ENCODE results near the gene GALNT11.
"Not testable (repeated sequence)": the region's sequence is repeated elsewhere in the genome, so short reads cannot be mapped to it uniquely, and the experiment has no call there.

Gene GALNT11

GRCh38 chr7:152006336-152006735 lies 19.1 kb upstream of the GALNT11 start:
- no peak overlapping the region for H3K27ac ChIP-seq (ENCODE audit: low read depth, low read length)
- H3K27me3 ChIP-seq (ENCODE audit: insufficient read depth, low read length), result no peaks in the 10 kb centered on the region
- H3K36me3 ChIP-seq (ENCODE audit: insufficient read depth, low read length), result no peaks in the 10 kb centered on the region
- WGBS, result 84% methylated on average over 6 of the region's 6 CpGs
- no peaks in the 10 kb centered on the region for H3K9me3 ChIP-seq (ENCODE audit: insufficient read depth, low read depth, low read length)
- no peaks in the 10 kb centered on the region for H3K4me1 ChIP-seq (ENCODE audit: insufficient read depth, low read length)
- no peak overlapping the region for H3K4me3 ChIP-seq (ENCODE audit: low read length)
- no peak overlapping the region for H3K9ac ChIP-seq (ENCODE audit: low read depth, low read length)

DNA sequence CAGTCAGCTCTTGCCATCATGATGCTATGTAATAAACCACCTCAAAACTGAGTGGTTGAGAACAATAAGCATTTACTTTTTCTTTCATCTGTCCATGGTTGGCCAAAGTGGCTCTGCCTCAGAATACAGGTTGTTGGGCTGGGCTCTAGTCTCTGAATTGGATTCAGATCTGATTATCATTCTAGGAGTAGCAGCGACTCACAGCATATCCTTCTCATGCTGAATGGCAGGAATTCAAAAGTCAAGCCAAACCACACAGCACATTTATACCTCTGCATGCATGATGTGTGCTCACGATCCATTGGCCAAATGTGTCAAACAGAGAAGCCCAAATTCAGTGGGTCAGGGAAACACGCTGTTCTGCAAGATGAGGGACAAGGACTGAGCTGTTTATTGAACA lies 13.6 kb upstream of the GALNT11 start:
- 88% methylated on average over 3 of the region's 3 CpGs for WGBS
- Histone ChIP-seq H3K9ac (ENCODE audit: low read depth, low read length) (no peak overlapping the region), H3K27ac (ENCODE audit: low read depth, low read length) (no peak overlapping the region)

GRCh38 chr7:152013230-152013629 lies 12.2 kb upstream of the GALNT11 start:
- 84% methylated on average over 3 of the region's 3 CpGs for WGBS
- Histone ChIP-seq H3K9ac (ENCODE audit: low read depth, low read length) (no peak overlapping the region), H3K4me3 (ENCODE audit: low read length) (no peak overlapping the region), H3K27ac (ENCODE audit: low read depth, low read length) (no peak overlapping the region), H3K36me3 (ENCODE audit: insufficient read depth, low read length) (no peaks in the 10 kb centered on the region), H3K4me1 (ENCODE audit: insufficient read depth, low read length) (no peaks in the 10 kb centered on the region), H3K27me3 (ENCODE audit: insufficient read depth, low read length) (no peaks in the 10 kb centered on the region), H3K9me3 (ENCODE audit: insufficient read depth, low read depth, low read length) (peaks cover 2% of the 10 kb centered on the region; the same call in 1 of the 2 replicates)

More for the DNA sequence above, 13.6 kb upstream of the GALNT11 start:
- Histone ChIP-seq H3K9me3 (ENCODE audit: insufficient read depth, low read depth, low read length) (peaks cover 2% of the 10 kb centered on the region; the same call in 1 of the 2 replicates), H3K4me1 (ENCODE audit: insufficient read depth, low read length) (no peaks in the 10 kb centered on the region), H3K36me3 (ENCODE audit: insufficient read depth, low read length) (no peaks in the 10 kb centered on the region), H3K27me3 (ENCODE audit: insufficient read depth, low read length) (no peaks in the 10 kb centered on the region), H3K4me3 (ENCODE audit: low read length) (no peak overlapping the region)

DNA sequence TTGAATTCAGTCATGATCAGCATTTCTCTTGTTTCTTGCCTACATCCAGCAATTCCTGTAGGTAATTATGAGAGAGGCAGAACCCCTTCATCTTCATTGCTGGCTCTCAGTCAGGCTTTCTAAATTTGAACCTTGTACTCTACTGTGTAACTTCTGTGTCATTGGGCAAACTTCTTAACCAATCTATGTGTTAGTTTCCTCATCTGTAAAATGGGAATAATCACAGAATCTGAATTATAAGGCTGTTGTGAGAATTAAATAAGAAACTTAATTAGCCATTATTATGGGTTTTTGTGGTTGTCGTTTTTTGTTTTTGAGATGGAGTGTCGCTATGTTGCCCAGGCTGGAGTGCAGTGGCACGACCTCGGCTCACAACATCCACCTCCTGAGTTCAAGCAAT lies 11.5 kb upstream of the GALNT11 start:
- H3K9me3 ChIP-seq (ENCODE audit: insufficient read depth, low read depth, low read length), result peaks cover 2% of the 10 kb centered on the region; the same call in 1 of the 2 replicates
- H3K27ac ChIP-seq (ENCODE audit: low read depth, low read length), result no peak overlapping the region
- no peak overlapping the region for H3K9ac ChIP-seq (ENCODE audit: low read depth, low read length)
- WGBS, result 95% methylated on average over 4 of the region's 4 CpGs
- no peaks in the 10 kb centered on the region for H3K36me3 ChIP-seq (ENCODE audit: insufficient read depth, low read length)
- no peaks in the 10 kb centered on the region for H3K27me3 ChIP-seq (ENCODE audit: insufficient read depth, low read length)
- no peak overlapping the region for H3K4me3 ChIP-seq (ENCODE audit: low read length)
- H3K4me1 ChIP-seq (ENCODE audit: insufficient read depth, low read length), result no peaks in the 10 kb centered on the region

DNA sequence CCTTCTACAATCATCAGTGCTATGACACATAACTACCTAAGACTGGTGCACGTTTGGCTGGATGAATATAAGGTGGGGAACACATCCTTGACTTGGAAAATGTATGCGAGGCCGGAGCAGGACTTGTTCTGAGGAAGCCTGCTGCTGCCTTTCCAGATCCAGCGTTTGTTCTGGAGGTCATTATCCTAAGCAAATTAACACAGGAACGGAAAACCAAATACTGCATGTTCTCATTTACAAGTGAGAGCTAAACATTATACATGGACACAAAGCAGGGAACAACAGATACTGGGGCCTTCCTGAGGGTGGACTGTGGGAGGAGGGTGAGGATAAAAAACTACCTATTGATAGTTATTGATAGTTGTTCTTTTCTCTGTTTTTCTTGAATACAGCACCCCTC lies 10.8 kb upstream of the GALNT11 start:
- 82% methylated on average over 5 of the region's 5 CpGs for WGBS
- no peaks in the 10 kb centered on the region for H3K4me1 ChIP-seq (ENCODE audit: insufficient read depth, low read length)

GRCh38 chr7:152015600-152015999 lies 9.9 kb upstream of the GALNT11 start:
- 97% methylated on average over 7 of the region's 7 CpGs for WGBS
- Histone ChIP-seq H3K27me3 (ENCODE audit: insufficient read depth, low read length) (no peaks in the 10 kb centered on the region), H3K4me3 (ENCODE audit: low read length) (no peak overlapping the region), H3K9ac (ENCODE audit: low read depth, low read length) (no peak overlapping the region), H3K27ac (ENCODE audit: low read depth, low read length) (no peak overlapping the region), H3K4me1 (ENCODE audit: insufficient read depth, low read length) (no peaks in the 10 kb centered on the region), H3K9me3 (ENCODE audit: insufficient read depth, low read depth, low read length) (peaks cover 2% of the 10 kb centered on the region; the same call in 1 of the 2 replicates), H3K36me3 (ENCODE audit: insufficient read depth, low read length) (no peaks in the 10 kb centered on the region)

More for the DNA sequence above, 10.8 kb upstream of the GALNT11 start:
- H3K27ac ChIP-seq (ENCODE audit: low read depth, low read length), result no peak overlapping the region
- no peaks in the 10 kb centered on the region for H3K36me3 ChIP-seq (ENCODE audit: insufficient read depth, low read length)
- no peak overlapping the region for H3K9ac ChIP-seq (ENCODE audit: low read depth, low read length)
- peaks cover 2% of the 10 kb centered on the region; the same call in 1 of the 2 replicates for H3K9me3 ChIP-seq (ENCODE audit: insufficient read depth, low read depth, low read length)
- H3K27me3 ChIP-seq (ENCODE audit: insufficient read depth, low read length), result no peaks in the 10 kb centered on the region
- H3K4me3 ChIP-seq (ENCODE audit: low read length), result no peak overlapping the region

- 98% methylated on average over 2 of the region's 3 CpGs for WGBS
These were observed 8.5 kb upstream of the GALNT11 start for GRCh38 chr7:152016947-152017346.

DNA sequence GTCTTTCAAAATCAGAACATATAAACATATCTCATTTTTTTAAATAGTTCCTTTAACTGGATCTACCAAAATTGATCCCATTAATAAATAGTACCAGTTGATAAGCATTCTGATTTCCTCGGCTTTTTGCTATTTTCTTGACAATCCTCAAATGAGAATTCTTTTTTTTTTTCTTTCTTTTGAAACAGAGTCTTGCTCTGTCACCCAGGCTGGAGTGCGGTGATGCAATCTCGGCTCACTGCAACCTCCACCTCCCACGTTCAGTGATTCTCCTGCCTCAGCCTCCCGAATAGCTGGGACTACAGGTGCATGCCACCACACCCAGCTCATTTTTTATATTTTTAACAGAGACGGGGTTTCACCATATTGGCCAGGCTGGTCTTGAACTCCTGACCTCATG lies 7.8 kb upstream of the GALNT11 start:
- H3K36me3 ChIP-seq (ENCODE audit: insufficient read depth, low read length); H3K27me3 ChIP-seq (ENCODE audit: insufficient read depth, low read length); H3K4me3 ChIP-seq (ENCODE audit: low read length); H3K27ac ChIP-seq (ENCODE audit: low read depth, low read length); H3K4me1 ChIP-seq (ENCODE audit: insufficient read depth, low read length); H3K9ac ChIP-seq (ENCODE audit: low read depth, low read length); H3K9me3 ChIP-seq (ENCODE audit: insufficient read depth, low read depth, low read length): not testable (repeated sequence)
- 95% methylated on average over 6 of the region's 6 CpGs for WGBS

More at GRCh38 chr7:152016947-152017346, 8.5 kb upstream of the GALNT11 start:
- Histone ChIP-seq H3K36me3 (ENCODE audit: insufficient read depth, low read length) (no peaks in the 10 kb centered on the region), H3K27me3 (ENCODE audit: insufficient read depth, low read length) (no peaks in the 10 kb centered on the region), H3K27ac (ENCODE audit: low read depth, low read length) (no peak overlapping the region), H3K4me1 (ENCODE audit: insufficient read depth, low read length) (no peaks in the 10 kb centered on the region), H3K9me3 (ENCODE audit: insufficient read depth, low read depth, low read length) (peaks cover 2% of the 10 kb centered on the region; the same call in 1 of the 2 replicates), H3K4me3 (ENCODE audit: low read length) (no peak overlapping the region), H3K9ac (ENCODE audit: low read depth, low read length) (no peak overlapping the region)

GRCh38 chr7:152021740-152022139 lies 3.7 kb upstream of the GALNT11 start:
- not testable (repeated sequence) for H3K9ac ChIP-seq (ENCODE audit: low read depth, low read length); H3K9me3 ChIP-seq (ENCODE audit: insufficient read depth, low read depth, low read length); H3K4me3 ChIP-seq (ENCODE audit: low read length); H3K36me3 ChIP-seq (ENCODE audit: insufficient read depth, low read length); H3K4me1 ChIP-seq (ENCODE audit: insufficient read depth, low read length); H3K27ac ChIP-seq (ENCODE audit: low read depth, low read length)
- peaks cover 18% of the 10 kb centered on the region for H3K27me3 ChIP-seq (ENCODE audit: insufficient read depth, low read length)
- WGBS, result 86% methylated on average over 10 of the region's 10 CpGs

DNA sequence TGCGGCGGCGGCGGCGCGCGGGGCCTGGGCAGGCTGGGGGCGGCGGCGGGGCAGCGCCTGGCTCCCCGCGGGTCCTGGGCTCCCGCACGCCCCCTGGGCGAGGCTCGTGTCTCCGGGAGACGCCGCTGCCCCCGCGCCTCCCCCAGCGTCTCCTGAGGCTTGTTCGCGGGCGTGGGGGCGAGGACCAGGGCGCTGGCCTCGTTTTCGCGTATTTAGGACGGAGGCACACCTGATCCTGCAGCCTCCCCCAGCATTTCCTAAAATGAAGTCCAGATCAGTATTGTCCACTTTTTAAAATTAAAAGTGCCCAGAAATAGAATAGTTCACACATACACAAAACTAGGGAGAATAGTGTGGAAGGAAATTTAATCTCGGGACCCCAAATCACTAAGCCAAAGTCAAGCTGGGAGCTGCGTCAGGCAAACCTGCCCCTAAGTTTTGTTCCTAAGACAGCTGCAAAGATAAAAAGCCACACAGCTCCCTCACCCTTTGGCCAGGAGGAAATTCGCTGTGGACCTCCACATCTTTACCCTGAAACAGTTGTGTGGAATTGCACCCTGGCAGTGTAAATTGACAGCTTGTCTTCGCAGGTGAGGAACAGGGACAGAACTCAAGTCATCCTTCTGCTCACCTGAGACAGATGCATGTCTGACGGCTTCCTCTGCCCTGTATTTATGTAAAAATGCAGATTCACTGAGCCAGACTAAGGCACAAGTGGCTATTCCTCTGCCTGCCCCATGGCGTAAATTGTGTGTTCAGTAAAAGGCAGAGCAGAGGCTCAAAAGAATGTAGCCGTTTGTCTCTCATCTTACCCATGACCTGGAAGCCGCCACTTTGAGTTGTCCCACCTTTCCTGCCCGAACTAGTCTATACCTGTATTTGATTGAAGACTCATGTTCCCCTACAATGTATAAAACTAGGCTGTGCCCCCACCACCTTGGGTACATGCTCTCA lies 740 bp downstream of the GALNT11 start:
- 17% methylated on average over 41 of the region's 41 CpGs for WGBS
- peaks cover 18% of the 10 kb centered on the region for H3K27me3 ChIP-seq (ENCODE audit: insufficient read depth, low read length)
- peak overlapping the region; percentile 78 for H3K9ac ChIP-seq (ENCODE audit: low read depth, low read length)
- peak overlapping the region; percentile 60; the same call in 1 of the 2 replicates for H3K27ac ChIP-seq (ENCODE audit: low read depth, low read length)
- peaks cover 8% of the 10 kb centered on the region for H3K36me3 ChIP-seq (ENCODE audit: insufficient read depth, low read length)
- H3K4me1 ChIP-seq (ENCODE audit: insufficient read depth, low read length), result 0 out of 2 replicates have a peak, but pooled peaks cover 3% of the 10 kb centered on the region
- H3K4me3 ChIP-seq (ENCODE audit: low read length), result peak overlapping the region; percentile 97
- H3K9me3 ChIP-seq (ENCODE audit: insufficient read depth, low read depth, low read length), result no peaks in the 10 kb centered on the region

- H3K27me3 ChIP-seq (ENCODE audit: insufficient read depth, low read length), result peaks cover 18% of the 10 kb centered on the region
- not testable (repeated sequence) for H3K4me3 ChIP-seq (ENCODE audit: low read length); H3K36me3 ChIP-seq (ENCODE audit: insufficient read depth, low read length); H3K9me3 ChIP-seq (ENCODE audit: insufficient read depth, low read depth, low read length); H3K27ac ChIP-seq (ENCODE audit: low read depth, low read length); H3K9ac ChIP-seq (ENCODE audit: low read depth, low read length); H3K4me1 ChIP-seq (ENCODE audit: insufficient read depth, low read length)
- WGBS, result 96% methylated on average over 20 of the region's 20 CpGs
These were observed 2.3 kb downstream of the GALNT11 start for GRCh38 chr7:152027491-152028365.
